GM18858 (cell line): ENCODE data around the gene GPR180.
A peak's percentile ranks its signal among the peaks of the same experiment; 100 is the strongest.
"Not testable (repeated sequence)": the region's sequence is repeated elsewhere in the genome, so short reads cannot be mapped to it uniquely, and the experiment has no call there.

Source experiments
- ATAC-seq: cut with Tn5 transposase; IDR thresholded peaks from one replicate; pipeline ENCODE4 v1.9.1; 2021; ENCODE audit not compliant: unreplicated experiment

GPR180 gene

GRCh38 chr13:94595950-94596574 lies 5.6 kb upstream of the GPR180 start, which contains the start of gene TGDS:
TGDS (minus strand) TSS chr13:94596152; CDS start chr13:94596136, 16 bp downstream.
- peak; percentile 96 for ATAC-seq

GRCh38 chr13:94596575-94596971 lies 5.1 kb upstream of the GPR180 start:
- no peak for ATAC-seq

DNA sequence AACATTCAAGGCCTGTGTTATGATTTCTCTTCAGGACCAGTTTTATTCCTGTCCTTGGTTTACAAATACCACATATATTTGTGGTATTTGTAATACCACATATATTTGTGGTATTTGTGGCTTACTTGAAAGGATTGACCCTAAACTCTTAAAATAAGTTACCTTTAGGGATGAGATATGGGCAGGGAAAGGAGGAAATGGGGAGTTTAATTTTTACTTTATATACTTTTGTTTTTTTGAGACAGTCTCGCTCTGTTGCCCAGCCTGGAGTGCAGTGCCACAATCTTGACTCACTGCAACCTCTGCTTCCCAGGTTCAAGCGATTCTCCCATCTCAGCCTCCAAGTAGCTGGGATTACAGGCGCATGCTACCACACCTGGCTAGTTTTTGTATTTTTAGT lies 3.4 kb upstream of the GPR180 start:
- no peak for ATAC-seq

GRCh38 chr13:94599877-94600276 lies 1.8 kb upstream of the GPR180 start:
- no peak for ATAC-seq

GRCh38 chr13:94602467-94602866 lies 810 bp downstream of the GPR180 start:
- ATAC-seq, result no peak

- ATAC-seq, result no peak
Observed at GRCh38 chr13:94607056-94607455, 5.4 kb downstream of the GPR180 start.

GRCh38 chr13:94607939-94608338 lies 6.3 kb downstream of the GPR180 start:
- ATAC-seq, result no peak

DNA sequence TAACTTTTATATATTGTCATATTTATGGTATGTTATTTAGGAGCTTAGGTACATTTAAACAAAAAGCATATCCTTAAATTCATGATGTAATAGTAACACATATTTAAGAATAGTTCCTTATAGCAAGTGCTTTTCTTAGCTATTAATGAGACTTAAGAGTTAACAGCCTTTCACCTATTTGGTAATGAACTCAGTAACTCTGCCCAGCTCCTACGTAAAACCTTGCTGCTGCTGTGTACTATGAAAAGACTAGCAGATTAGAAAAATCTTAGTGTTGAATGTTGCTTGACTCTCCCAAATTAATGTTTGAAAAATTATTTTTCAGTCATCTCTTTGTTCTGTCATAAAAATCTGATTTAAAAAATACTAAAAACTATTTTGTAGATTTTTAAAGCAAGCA lies 6.9 kb downstream of the GPR180 start:
- ATAC-seq, result no peak

- ATAC-seq, result no peak
Observed at GRCh38 chr13:94609196-94609595, 7.5 kb downstream of the GPR180 start.

- ATAC-seq, result no peak
Observed at GRCh38 chr13:94610475-94610874, 8.8 kb downstream of the GPR180 start.

- ATAC-seq, result no peak
Observed at GRCh38 chr13:94612050-94612449, 10.4 kb downstream of the GPR180 start.

DNA sequence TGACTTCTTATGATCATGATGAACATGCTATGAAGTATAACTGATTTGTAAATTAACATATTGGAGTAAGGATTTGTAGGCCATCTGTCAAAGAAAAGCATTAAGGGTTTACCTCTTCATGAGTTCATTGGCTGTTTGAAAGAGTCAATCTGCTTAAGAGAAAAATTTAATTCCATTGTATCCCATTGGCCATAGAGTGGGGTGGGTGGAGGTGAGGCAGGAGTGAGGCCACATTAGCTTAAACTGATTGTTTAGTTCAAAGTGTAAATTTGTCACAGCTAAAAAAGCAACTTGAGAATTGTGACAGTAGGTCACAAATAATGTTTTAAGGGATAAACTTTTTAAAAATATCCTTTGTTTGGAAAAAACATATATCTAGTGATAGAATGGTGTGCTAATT lies 11.4 kb downstream of the GPR180 start:
- no peak for ATAC-seq

GRCh38 chr13:94617389-94618000 lies 15.8 kb downstream of the GPR180 start:
- ATAC-seq, result peak; percentile 44

DNA sequence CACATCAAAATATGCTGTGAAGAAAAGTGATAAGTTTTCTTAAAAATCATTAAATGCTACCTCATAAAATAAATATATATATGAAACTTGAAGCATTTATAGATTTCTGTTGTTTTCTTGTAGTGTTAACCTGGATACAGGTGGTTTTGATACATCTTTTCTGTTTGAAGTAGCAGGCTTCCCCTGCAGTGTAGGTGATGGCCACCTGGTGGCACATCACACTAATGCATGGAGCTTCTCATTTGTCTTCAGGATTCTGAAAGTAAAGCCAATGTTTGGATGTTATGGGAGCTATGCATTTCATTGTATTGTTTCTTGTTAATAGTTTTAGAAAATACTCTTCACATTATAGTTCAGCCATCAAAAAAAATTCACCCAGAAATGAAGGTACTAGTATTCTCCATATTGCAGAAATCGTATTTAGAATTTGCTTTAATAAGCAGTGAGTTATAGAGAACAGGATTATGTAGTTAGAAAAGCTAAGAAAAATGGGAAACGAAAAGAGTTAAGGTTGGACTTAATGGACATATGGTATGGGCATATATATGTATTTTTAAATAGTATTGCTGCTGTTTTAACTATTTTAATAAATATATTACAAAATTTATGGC lies 18.7 kb downstream of the GPR180 start:
- ATAC-seq, result peak; percentile 84

DNA sequence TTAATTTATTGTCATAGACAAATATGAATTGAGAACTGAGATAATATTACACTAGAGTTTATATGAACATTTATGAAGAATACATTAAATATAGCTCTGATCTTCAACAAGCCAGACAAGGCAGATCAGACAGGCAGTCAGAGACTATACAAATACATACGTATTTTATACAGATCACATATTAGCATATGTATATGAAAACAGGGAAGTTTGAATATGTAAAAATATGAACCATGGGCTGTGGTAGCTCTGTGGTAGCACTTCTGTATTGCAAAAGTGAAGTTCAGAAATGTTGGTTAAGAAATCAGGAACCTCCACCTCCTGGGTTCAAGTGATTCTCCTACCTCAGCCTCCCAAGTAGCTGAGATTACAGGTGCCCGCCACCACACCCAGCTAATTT lies 20.7 kb downstream of the GPR180 start:
- ATAC-seq, result no peak

DNA sequence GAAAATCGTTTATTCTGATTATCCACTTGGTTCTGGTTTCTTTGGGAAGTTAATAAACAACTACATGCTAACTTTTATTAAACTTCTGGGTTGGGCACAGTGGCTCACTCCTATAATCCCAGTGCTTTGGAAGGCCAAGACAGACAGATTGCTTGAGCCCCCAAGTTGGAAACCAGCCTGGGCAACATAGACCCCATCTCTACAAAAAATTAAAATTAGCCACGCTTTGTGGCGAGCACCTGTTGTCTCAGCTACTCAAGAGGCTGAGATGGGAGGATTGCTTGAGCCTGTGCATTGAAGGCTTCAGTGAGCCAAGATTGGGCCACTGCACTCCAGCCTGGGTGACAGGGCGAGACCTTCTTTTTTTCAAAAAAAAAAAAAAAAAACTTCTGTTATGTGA lies 21.7 kb downstream of the GPR180 start:
- no peak for ATAC-seq

GRCh38 chr13:94630858-94631257 lies 29.2 kb downstream of the GPR180 start:
- ATAC-seq, result no peak

DNA sequence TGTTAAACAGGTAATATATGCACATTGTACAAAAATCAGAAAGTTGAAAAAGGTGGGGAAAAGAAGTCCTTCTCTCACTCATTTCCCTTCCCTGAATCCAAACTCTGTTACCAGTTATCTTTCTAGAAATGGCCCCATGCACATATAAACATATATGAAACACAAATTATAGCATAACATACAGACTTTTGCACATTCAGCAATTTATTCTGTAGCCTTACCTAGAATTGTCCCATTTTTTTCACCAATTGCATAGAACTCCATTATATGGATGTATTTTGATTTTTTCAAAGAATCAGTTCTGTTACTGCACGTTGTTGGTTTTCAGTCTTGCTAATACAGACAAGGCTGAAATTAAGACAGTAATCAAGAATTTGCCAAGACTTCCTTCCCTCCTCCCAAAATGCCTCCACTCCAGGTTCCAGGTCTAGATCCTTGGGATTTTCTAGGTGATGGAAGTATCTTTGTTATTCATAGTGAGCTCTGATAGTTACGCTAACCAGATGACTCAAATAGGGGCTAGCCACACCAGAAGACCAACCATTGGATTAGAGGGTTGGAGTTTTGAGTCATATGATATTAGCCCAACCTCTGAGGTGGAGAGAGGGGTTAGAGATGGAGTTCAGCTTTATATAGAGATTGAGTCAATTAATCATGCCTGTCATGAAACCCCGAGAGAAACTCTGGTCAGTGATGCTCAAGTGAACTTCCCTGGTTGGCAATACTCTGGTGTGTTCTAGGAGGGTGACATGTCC lies 30.7 kb downstream of the GPR180 start:
- ATAC-seq, result no peak

GRCh38 chr13:94636096-94636495 lies 34.4 kb downstream of the GPR180 start:
- not testable (repeated sequence) for ATAC-seq

- no peak for ATAC-seq
Observed at GRCh38 chr13:94636942-94637578, 35.4 kb downstream of the GPR180 start.

- ATAC-seq, result not testable (repeated sequence)
Observed at GRCh38 chr13:94637677-94638076, 36.0 kb downstream of the GPR180 start.
